ENCODE results near the gene GNB1L. TPM values are rescaled to one million over a fixed set of nuclear protein-coding genes. Genes with fewer than 3 reads are reported as not detected.

Gene GNB1L
- total RNA-seq, 1 experiment from 2014 or later = 15.8 TPM

DNA sequence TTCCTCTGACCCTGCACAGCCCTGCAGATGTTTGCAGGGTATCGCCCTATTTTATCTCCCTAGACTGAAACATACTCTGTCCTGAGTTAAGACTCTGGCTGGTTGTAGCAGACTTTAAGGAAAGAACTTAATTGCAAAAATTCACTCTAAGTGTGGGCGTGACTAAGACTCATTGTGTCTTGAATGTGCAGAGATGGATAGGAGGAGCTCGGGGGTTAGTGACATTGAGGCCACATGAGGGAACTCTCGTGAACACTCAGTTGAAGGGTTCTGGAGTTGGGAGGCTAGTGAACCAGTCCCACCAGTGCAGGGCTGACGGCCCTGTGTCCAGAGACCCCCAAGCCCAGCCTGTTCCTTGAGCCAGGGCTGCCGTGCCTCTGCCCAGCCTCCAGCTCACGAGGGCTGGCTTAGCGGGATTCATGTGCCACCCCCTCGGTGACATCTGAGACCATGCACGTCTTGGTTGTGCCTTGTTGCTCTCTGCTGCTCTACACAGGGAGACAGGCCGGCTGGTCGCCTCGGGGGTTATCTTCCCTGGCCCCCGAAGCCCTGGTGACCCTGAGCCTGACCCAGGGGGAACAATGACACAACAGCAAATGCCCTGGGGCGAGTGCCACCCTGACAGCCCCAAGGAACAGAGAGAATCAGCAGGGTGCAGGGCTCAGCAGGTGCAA lies 105.5 kb downstream of the GNB1L start:
- Histone ChIP-seq H3K4me3 (ENCODE audit: low read depth, low read length) (no peak overlapping the region), H3K9me3 (no peaks in the 10 kb centered on the region), H3K36me3 (ENCODE audit: control insufficient read depth, insufficient read depth, low read length) (no peaks in the 10 kb centered on the region), H3K27me3 (replicated peaks; ENCODE audit: control insufficient read depth, insufficient read depth, low read length) (no peaks in the 10 kb centered on the region; the same call in 1 of the 2 replicates), H3K4me1 (peaks cover 11% of the 10 kb centered on the region)
- no TSS peak for BruUV-seq (replicated peaks)
- DNase-seq = no peak
- ChIA-PET POLR2A (no interaction called here), CTCF (interaction anchor here (0.6 to 0.8 kb wide), 3 partner anchors 13 to 113 kb away, joined by 3 read pairs; no protein-coding TSS in a partner anchor)
- no peak for TF ChIP-seq CTCF (IDR thresholded peaks at IDR 0.05; ENCODE audit: insufficient read depth in 1 of 2, low read depth in 1 of 2, low read length in 1 of 2, severe bottlenecking in 1 of 2, unreplicated experiment in 1 of 2)
- Mint-ChIP-seq H3K36me3 (ENCODE audit: insufficient read depth, unreplicated experiment) (no peaks in the 10 kb centered on the region), H3K4me3 (ENCODE audit: unreplicated experiment) (no peak overlapping the region), H3K4me1 (ENCODE audit: low read depth, unreplicated experiment) (no peaks in the 10 kb centered on the region), H3K27me3 (ENCODE audit: insufficient read depth, unreplicated experiment) (no peaks in the 10 kb centered on the region), H3K9me3 (ENCODE audit: unreplicated experiment) (no peaks in the 10 kb centered on the region), H3K27ac (ENCODE audit: unreplicated experiment) (no peak overlapping the region)
- intact Hi-C loops (cut with micrococcal nuclease; ENCODE audit: unreplicated experiment) = no loop called here

DNA sequence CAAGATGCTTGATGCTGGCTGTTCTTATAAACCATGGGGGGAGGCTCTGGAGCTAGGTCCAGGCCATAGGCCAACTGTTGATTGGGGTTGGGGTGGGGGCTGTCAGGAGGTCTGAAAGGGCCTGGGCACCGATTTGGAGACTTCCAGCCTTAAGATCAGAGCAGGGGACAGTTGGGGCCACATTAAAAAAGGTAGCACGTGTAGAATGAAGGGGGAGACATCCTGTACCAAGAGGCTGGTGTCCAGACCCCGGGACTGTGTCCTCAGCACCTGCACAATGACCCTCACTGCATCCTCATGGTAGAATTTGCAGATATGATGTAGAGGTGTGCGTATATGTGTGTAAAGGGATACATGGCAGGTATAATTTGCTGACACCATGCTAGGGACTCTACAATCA lies 106.5 kb downstream of the GNB1L start:
- Mint-ChIP-seq H3K27ac (ENCODE audit: unreplicated experiment) (no peak overlapping the region), H3K27me3 (ENCODE audit: insufficient read depth, unreplicated experiment) (no peaks in the 10 kb centered on the region), H3K4me1 (ENCODE audit: low read depth, unreplicated experiment) (no peaks in the 10 kb centered on the region), H3K4me3 (ENCODE audit: unreplicated experiment) (no peak overlapping the region), H3K36me3 (ENCODE audit: insufficient read depth, unreplicated experiment) (no peaks in the 10 kb centered on the region), H3K9me3 (ENCODE audit: unreplicated experiment) (no peaks in the 10 kb centered on the region)
- no TSS peak for BruUV-seq (replicated peaks)
- no peaks in the 10 kb centered on the region; the same call in 1 of the 2 replicates for H3K27me3 ChIP-seq (replicated peaks; ENCODE audit: control insufficient read depth, insufficient read depth, low read length)
- TF ChIP-seq CTCF (IDR thresholded peaks at IDR 0.05; ENCODE audit: insufficient read depth in 1 of 2, low read depth in 1 of 2, low read length in 1 of 2, severe bottlenecking in 1 of 2, unreplicated experiment in 1 of 2) = no peak
- intact Hi-C loops (cut with micrococcal nuclease; ENCODE audit: unreplicated experiment) = no loop called here
- POLR2A ChIA-PET = no interaction called here
- CTCF ChIA-PET = interaction anchor here (0.7 kb wide), 1 partner anchor 10 kb away, joined by 3 read pairs; no protein-coding TSS in a partner anchor
- peaks cover 11% of the 10 kb centered on the region for H3K4me1 ChIP-seq
- no peaks in the 10 kb centered on the region for H3K9me3 ChIP-seq
- no peak for DNase-seq
- H3K36me3 ChIP-seq (ENCODE audit: control insufficient read depth, insufficient read depth, low read length) = no peaks in the 10 kb centered on the region
- no peak overlapping the region for H3K4me3 ChIP-seq (ENCODE audit: low read depth, low read length)

- intact Hi-C loops (cut with micrococcal nuclease; ENCODE audit: unreplicated experiment) = no loop called here
- H3K4me1 Mint-ChIP-seq (ENCODE audit: low read depth, unreplicated experiment) = no peaks in the 10 kb centered on the region
- H3K27ac Mint-ChIP-seq (ENCODE audit: unreplicated experiment) = no peak overlapping the region
- BruUV-seq (replicated peaks) = no TSS peak
- Histone ChIP-seq H3K4me1 (peaks cover 11% of the 10 kb centered on the region), H3K4me3 (ENCODE audit: low read depth, low read length) (no peak overlapping the region), H3K27me3 (replicated peaks; ENCODE audit: control insufficient read depth, insufficient read depth, low read length) (no peaks in the 10 kb centered on the region; the same call in 1 of the 2 replicates), H3K9me3 (no peaks in the 10 kb centered on the region), H3K36me3 (ENCODE audit: control insufficient read depth, insufficient read depth, low read length) (no peaks in the 10 kb centered on the region)
- no peaks in the 10 kb centered on the region for H3K27me3 Mint-ChIP-seq (ENCODE audit: insufficient read depth, unreplicated experiment)
- no peak for TF ChIP-seq CTCF (IDR thresholded peaks at IDR 0.05; ENCODE audit: insufficient read depth in 1 of 2, low read depth in 1 of 2, low read length in 1 of 2, severe bottlenecking in 1 of 2, unreplicated experiment in 1 of 2)
- ChIA-PET CTCF (no interaction called here), POLR2A (no interaction called here)
- H3K9me3 Mint-ChIP-seq (ENCODE audit: unreplicated experiment) = no peaks in the 10 kb centered on the region
- DNase-seq = no peak
- no peak overlapping the region for H3K4me3 Mint-ChIP-seq (ENCODE audit: unreplicated experiment)
- H3K36me3 Mint-ChIP-seq (ENCODE audit: insufficient read depth, unreplicated experiment) = no peaks in the 10 kb centered on the region
Measured at GRCh38 chr22:19747551-19747950, 107.1 kb downstream of the GNB1L start.
